GM10248 (cell line): Measurements from ENCODE around the gene ZNF273.

ENCODE experiments used
- CTCF ChIA-PET: fragments of 300-600 bp; sonication (Branson Sonifier 250); formaldehyde crosslinking; extraction: SDS; loops from one replicate; lab custom pipeline; 2021; ENCODE audit warnings: antibody characterized with exemption; lab: Yijun Ruan, JAX
- POLR2A ChIA-PET: fragments of 350-650 bp; sonication (Branson Sonifier 250); formaldehyde crosslinking; extraction: SDS; loops from one replicate; lab custom pipeline; 2020; ENCODE audit warnings: antibody characterized with exemption; lab: Yijun Ruan, JAX
- DNase-seq: peaks from one replicate; pipeline ENCODE4 v3.0.0; 2012; ENCODE audit errors: extremely low spot score
- TF ChIP-seq, protein P1 (sequence below): IDR thresholded peaks from 2 replicates; pipeline ENCODE4 v1.5.1; 2012; ENCODE audit warnings: mild to moderate bottlenecking, low read depth; ENCODE audit errors: extremely low read depth, missing control alignments, control extremely low read depth

ZNF273 gene

DNA sequence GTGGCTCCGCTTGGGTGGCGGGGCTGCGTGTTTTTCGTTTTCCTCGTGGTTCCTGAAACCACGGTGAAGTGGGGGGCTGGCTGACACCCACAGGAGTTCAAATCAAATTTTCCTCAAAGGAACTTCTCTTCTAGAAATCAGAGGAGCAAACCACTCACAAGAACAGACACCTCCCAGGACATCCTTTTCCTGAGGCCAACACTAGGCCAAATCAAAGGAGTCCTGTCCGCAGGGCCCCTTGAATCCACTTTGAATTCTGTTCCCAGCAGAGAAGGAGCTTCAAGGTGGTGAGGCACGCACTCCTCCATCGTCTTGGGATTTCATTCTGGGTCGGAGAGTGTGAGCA lies 29.9 kb upstream of the ZNF273 start:
- DNase-seq: no peak
- TF ChIP-seq, protein P1, sequence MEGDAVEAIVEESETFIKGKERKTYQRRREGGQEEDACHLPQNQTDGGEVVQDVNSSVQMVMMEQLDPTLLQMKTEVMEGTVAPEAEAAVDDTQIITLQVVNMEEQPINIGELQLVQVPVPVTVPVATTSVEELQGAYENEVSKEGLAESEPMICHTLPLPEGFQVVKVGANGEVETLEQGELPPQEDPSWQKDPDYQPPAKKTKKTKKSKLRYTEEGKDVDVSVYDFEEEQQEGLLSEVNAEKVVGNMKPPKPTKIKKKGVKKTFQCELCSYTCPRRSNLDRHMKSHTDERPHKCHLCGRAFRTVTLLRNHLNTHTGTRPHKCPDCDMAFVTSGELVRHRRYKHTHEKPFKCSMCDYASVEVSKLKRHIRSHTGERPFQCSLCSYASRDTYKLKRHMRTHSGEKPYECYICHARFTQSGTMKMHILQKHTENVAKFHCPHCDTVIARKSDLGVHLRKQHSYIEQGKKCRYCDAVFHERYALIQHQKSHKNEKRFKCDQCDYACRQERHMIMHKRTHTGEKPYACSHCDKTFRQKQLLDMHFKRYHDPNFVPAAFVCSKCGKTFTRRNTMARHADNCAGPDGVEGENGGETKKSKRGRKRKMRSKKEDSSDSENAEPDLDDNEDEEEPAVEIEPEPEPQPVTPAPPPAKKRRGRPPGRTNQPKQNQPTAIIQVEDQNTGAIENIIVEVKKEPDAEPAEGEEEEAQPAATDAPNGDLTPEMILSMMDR: no peak
- CTCF ChIA-PET: no interaction called here
- POLR2A ChIA-PET: no interaction called here

DNA sequence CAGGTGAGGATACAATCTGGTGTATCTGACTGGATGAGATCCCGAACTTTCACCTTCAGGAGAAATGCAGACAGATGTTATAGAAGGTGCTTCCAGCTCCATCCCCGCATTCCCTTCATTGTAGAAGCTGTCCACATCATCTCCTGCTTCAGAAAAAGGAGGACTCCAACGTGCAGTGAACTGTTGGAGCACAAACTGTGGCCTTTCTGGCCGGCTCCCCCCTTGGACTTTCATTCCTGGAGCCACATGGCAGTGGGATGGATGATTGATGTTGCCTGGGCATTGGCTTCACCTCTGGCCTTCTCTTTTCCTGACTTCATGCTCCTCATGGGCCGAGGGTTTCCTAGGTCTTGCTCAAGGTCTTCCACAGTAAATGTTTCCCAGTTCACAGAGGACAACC lies 29.6 kb upstream of the ZNF273 start:
- POLR2A ChIA-PET: no interaction called here
- TF ChIP-seq, protein P1: no peak
- no peak for DNase-seq
- CTCF ChIA-PET: no interaction called here

DNA sequence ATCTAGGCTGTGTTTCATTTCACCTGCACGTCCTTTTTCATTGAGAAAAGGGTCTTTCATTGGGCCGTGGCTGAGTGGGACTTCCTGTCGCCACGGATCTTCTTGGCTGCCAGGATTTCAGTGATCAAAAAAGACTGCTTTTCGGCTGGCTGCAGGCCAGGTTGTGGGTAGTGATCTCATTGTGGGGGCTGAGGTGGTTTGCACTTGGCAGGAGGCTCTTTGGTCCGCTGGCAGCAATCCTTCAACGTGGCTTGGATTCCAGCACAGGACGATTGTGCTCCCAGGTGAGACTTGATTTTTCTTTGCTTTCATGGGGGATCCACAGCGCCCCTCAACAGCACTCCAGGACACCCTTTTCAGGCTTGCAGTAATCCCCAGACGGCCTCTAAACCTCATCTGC lies 29.0 kb upstream of the ZNF273 start:
- ChIA-PET POLR2A (no interaction called here), CTCF (no interaction called here)
- DNase-seq: no peak
- TF ChIP-seq, protein P1: no peak

DNA sequence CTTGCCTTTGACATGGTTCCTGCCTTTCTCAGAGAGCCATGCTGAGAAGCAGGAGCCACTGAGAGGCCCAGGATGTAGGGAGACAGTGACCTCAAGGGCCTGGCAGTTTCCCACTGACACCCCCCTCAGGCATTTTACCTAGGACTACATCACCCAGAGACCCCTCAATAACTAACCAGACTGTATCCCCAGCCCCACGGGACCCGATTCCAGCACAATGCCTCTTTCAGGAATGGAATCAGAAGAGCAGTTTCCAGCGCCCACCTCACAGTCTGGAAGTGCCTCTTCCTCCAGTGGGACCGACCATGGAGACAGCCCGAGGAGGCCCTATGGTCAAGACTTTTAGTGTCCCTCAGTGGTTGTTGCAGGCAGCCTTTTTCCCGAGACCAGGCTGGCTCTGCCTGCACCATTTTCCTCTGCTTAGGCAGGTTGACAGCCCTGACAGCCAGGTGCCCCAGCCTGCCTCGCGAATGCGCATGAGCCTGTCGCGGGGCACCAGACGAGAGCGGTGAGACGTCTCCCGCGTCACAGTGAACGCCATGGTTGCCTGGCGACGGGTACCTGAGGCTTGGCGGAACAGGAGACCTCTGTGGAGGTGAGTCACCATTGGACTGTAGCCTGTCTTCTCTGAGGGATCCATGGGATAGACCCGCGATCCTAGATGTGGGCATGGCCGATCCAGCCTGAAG lies 28.4 kb upstream of the ZNF273 start:
- peak; percentile 10 for DNase-seq

DNA sequence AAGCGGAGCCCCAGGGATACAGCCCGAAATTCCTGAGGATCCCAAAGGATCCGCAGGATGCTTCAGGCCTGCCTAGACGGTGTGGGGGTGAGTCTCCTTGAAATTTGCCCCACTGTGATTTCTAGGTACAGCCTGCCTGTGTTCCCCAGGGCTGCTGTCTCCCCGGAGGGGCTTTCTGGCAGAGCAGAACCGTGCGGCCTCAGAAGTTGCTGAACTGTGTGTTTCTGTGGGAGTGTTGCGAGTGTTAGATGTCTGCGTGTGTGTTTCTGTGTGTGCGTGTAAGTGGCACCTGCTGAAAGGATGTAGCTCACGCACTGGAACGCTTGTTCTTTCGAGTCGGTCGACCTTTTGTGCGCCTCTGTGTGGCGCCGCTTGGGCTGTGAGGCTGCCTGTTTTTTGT lies 27.8 kb upstream of the ZNF273 start:
- DNase-seq: no peak
- CTCF ChIA-PET: no interaction called here
- TF ChIP-seq, protein P1: no peak
- POLR2A ChIA-PET: no interaction called here

More for the DNA sequence above, 28.4 kb upstream of the ZNF273 start:
- TF ChIP-seq, protein P1: no peak
- ChIA-PET CTCF (no interaction called here), POLR2A (no interaction called here)

DNA sequence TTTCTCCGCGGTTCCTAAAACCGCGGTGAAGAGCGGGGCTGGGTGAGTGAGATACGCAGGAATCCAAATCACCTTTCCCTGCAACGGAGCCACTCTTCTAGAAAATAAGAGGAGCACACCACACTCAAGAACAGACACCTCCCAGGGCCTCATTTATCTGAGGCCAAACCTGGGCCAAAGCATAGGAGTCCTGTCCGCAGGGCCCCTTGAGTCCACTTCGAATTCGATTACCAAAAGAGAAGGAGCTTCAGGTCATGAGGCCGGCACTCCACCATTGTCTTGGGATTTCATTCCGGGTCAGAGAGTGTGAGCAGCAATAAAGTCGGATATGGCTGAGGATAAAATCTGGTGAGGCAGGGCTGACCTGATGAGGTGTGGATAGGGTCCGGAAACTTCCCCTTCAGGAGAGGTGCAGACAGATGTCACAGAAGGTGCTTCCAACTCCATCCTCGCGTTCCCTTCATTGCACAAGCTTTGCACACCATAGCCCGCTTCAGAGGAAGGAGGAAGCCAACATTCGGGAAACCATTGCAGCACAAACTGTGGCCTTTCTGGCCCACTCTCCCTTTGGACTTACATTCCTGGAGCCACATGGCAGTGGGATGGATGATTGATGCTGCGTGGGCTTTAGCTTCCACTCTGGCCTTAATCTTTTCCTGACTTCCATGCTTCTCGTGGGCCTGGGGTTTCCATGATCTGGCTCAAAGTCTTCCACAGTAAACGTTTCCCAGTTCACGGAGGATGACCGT lies 27.2 kb upstream of the ZNF273 start:
- DNase-seq: no peak
- POLR2A ChIA-PET: no interaction called here
- TF ChIP-seq, protein P1: no peak
- CTCF ChIA-PET: no interaction called here
